NCI-H2196 treated with DMSO at 0.1 percent for 48 hours (cell line): Measurements from ENCODE around the gene KLF15.

Experiments used
- DNase-seq: peaks from one replicate; lab custom pipeline; 2025; ENCODE audit not compliant: unreplicated experiment; lab: John Stamatoyannopoulos, UW

Gene KLF15

GRCh38 chr3:126389794-126390146 lies 32.6 kb upstream of the KLF15 start:
- DNase-seq: no peak

DNA sequence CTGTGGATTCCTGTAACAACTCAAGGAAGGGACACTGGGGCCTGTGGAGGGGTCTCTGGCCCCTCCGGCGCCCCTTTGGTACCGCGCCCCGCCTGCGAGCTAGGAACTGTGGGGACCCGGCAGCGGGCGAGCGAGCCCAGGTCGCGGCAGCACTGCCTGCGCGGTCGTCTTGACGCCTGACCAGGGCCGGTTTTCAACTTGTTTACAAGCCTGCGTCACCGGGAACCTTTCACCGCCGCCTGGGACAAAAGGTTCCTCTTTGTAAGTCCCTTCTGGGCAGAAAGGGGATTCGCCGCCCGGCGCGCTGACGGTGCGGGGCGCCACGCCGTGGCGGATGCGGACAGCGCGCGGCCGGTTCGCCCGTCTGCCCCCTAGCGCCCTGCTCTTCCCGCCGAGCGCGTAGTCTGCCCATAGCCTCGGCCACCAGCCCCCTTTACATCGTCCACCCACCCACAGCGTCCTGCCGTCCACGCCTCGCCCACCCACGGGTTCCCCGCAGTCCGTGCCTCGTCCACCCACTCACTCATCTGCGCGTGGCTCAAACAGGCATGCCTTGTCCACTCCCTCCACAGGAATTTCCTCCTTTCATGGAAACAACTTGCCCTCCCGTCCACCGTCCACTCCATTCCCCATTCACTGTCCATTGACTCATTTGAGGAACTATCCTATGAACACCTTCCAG lies 32.0 kb upstream of the KLF15 start:
- peak; percentile 87 for DNase-seq

DNA sequence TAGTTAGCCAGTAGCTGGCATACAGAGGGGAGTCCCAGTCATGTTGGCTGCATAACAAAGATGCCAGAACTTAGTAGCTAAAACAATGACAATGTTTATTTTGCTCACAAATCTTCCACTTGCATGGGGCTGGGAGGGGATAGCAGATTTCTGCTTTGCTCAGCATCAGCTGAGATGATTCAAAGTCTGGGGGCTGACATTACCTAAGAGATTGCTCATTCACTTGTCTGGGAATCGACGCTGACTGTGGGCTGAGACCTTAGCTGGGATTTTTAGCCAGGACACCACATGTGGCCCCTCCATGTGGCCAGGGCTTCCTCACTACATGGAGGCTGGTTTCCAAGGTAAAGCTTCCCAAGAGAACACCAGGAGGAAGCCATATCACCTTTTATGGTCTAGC lies 24.8 kb upstream of the KLF15 start:
- DNase-seq: no peak

DNA sequence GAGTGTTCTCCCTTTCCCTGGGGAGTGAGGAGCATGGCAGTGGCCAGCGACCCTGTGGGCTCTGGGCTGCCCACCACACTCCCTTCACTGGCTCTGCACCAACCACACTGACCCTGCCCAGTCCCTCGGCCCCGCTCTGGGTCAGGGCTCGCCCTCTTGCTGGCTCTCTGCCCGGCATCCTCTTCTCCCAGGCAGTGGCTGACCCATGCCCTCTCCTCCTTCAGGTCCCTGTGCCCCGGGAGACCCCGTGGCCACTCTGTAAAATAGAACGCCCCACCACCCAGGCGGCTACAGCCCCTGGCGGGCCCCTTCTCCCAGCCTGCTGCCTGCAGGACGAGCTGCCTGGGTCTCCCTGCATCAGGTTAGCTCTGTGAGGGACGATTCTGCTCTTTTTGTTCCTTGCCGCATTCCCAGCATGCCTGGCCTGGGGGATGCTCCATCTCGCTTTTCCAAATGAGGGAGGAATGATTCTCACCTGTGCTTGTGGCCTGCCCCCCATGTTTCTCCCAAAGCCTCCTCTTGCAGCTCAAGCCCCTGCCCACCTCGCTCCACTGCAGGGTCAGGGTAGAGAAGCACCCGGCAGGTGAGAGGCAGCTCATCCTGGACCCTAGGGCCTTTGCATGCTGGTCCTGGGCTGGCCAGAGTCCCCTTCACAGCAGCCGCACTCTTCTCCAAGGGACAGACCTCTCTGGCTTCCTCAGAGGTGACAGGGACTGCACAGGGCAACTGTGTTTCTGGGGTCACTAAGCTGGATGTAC lies 23.0 kb upstream of the KLF15 start:
- DNase-seq: no peak

DNA sequence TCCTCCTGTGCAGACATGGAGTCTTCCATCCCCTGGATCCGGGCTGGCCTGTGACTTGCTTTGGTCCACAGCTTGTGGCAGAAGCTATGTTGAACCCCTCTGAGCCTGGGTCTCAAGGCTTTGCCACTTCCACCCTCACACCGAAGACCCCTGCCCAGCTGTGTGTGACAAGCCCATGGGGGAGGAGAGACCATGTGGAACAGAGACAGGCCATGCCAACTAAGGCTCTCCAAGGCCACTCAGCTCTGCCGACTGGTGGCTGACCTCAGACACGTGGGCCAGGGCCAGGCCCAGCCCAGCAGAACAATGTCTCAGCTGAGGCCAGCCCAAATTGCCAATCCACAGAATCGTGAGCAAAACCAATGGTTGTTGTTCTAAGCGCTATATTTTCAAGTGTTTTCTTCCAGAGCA lies 21.1 kb upstream of the KLF15 start:
- no peak for DNase-seq

GRCh38 chr3:126377211-126377610 lies 20.0 kb upstream of the KLF15 start:
- no peak for DNase-seq

- no peak for DNase-seq
Observed at GRCh38 chr3:126376444-126376843, 19.2 kb upstream of the KLF15 start.

GRCh38 chr3:126375835-126376331 lies 18.7 kb upstream of the KLF15 start:
- DNase-seq: no peak

- DNase-seq: no peak
Observed at GRCh38 chr3:126373682-126374601, 16.7 kb upstream of the KLF15 start.

GRCh38 chr3:126373146-126373613 lies 16.0 kb upstream of the KLF15 start:
- DNase-seq: no peak

GRCh38 chr3:126372413-126373145 lies 15.4 kb upstream of the KLF15 start:
- DNase-seq: no peak

GRCh38 chr3:126371096-126371705 lies 14.0 kb upstream of the KLF15 start:
- no peak for DNase-seq

DNA sequence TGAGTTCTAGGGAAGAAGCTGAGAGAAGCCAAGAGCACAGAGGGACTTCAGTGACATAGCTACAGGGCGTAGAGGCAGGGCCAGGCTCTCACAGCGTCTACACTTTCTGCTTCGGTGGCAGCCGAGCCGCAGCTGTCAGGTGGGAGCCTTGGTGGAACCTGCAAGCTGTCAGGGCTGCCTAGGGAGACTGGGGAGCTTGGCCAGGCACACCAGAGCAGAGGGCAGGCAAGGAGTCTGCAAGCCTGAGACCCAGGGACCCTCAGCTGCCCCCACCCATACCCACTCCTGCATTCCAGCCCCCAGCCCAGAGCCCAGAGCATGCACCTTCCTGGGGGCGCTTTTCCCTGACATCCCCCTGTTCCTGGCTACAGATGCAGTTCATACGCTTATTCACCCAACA lies 13.4 kb upstream of the KLF15 start:
- DNase-seq: no peak

DNA sequence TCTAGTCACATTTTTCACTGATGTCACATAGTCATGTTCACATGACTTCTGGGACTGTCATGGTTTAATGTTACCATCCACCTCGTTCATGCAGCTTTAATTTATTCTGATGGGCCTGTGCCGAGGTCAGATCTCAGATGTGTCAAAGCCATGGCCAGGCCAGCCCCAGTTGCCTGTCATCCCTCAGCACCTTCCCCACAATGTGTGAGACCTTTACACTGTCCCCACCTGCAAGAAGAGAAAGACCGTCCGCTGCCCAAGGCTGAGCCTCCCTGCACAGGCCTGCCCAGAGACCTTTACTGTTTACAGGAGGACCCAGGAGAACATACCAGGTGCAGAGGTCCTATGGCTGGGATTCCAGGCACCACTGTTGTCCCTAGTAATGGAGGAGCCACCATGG lies 12.8 kb upstream of the KLF15 start:
- DNase-seq: no peak

- DNase-seq: no peak
Observed at GRCh38 chr3:126369490-126369889, 12.3 kb upstream of the KLF15 start.

DNA sequence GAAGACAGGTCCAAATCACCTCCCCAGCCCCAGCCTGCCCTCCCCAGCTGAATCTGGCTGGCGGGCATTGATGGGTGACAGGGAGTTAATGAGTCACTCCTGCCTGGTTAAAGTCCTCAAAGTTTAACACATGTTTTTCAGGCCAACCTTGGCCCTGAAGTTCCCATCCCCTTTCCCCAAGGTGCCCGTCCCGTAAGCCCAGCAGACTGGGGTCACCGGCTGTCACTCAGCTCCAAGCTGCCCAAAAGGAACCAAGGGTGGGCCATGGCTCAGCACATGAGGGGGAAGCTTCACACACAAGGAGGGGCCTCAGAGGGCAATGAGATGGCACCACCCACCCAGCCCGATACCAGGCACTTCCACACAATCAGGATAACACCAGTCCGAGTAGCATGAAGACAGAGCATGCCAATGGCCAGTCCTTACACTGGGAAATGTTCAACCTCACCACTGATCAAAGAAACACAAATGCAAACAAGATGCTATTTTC lies 10.2 kb upstream of the KLF15 start:
- DNase-seq: no peak

- DNase-seq: no peak
Observed at GRCh38 chr3:126365351-126366277, 8.4 kb upstream of the KLF15 start.

GRCh38 chr3:126364731-126365301 lies 7.6 kb upstream of the KLF15 start:
- DNase-seq: no peak
